Measurements from ENCODE around the gene TIGD4.

The TIGD4 gene

GRCh38 chr4:152778656-152779512 lies 646 bp downstream of the TIGD4 start:
- no peaks in the 10 kb centered on the region for H4K20me1 ChIP-seq (ENCODE audit: insufficient read depth, low read length)
- DNase-seq (peak; percentile 10), ATAC-seq (ENCODE audit: insufficient read depth, low read depth) (no peak)
- H3K4me1 ChIP-seq (ENCODE audit: insufficient read depth, low read length), result peaks cover 48% of the 10 kb centered on the region
- H3K79me2 ChIP-seq (ENCODE audit: insufficient read depth, low read length), result peaks cover 13% of the 10 kb centered on the region
- no peak for TF ChIP-seq EZH2 (IDR thresholded peaks at IDR 0.05; ENCODE audit: borderline replicate concordance, low read depth, low read length, severe bottlenecking)
- TF ChIP-seq CTCF (IDR thresholded peaks at IDR 0.05; ENCODE audit: borderline replicate concordance, extremely low read depth, low read length, poor library complexity, severe bottlenecking), result no peak
- no peaks in the 10 kb centered on the region for H3K36me3 ChIP-seq (ENCODE audit: insufficient read depth, low read length)
- H3K27ac ChIP-seq (ENCODE audit: low read length), result peak overlapping the region; percentile 68; the same call in 1 of the 2 replicates
- peak overlapping the region; percentile 62 to 82; a peak in 3 of 4 replicates for H3K4me3 ChIP-seq (ENCODE audit: low read depth in 1 of 2, low read length in 2 of 2)
- H3K9me3 ChIP-seq (ENCODE audit: insufficient read depth, low read length, severe bottlenecking), result no peaks in the 10 kb centered on the region
- peak overlapping the region; percentile 76 for H2AFZ ChIP-seq (ENCODE audit: low read depth, low read length)
- H3K27me3 ChIP-seq (ENCODE audit: insufficient read depth, low read length, poor library complexity), result peaks cover 25% of the 10 kb centered on the region
- peak overlapping the region; percentile 62 for H3K9ac ChIP-seq (ENCODE audit: low read depth, low read length)
- H3K4me2 ChIP-seq (ENCODE audit: insufficient read depth, low read length), result peak overlapping the region; percentile 80

- Histone ChIP-seq H3K79me2 (ENCODE audit: insufficient read depth, low read length) (peaks cover 7% of the 10 kb centered on the region; the same call in 1 of the 2 replicates), H3K9ac (ENCODE audit: low read depth, low read length) (no peak overlapping the region), H3K27ac (ENCODE audit: low read length) (no peak overlapping the region), H3K27me3 (ENCODE audit: insufficient read depth, low read length, poor library complexity) (peaks cover 25% of the 10 kb centered on the region), H3K9me3 (ENCODE audit: insufficient read depth, low read length, severe bottlenecking) (no peaks in the 10 kb centered on the region), H2AFZ (ENCODE audit: low read depth, low read length) (no peak overlapping the region), H3K4me1 (ENCODE audit: insufficient read depth, low read length) (peaks cover 38% of the 10 kb centered on the region), H3K4me3 (ENCODE audit: low read depth in 1 of 2, low read length in 2 of 2) (no peak overlapping the region), H4K20me1 (ENCODE audit: insufficient read depth, low read length) (no peaks in the 10 kb centered on the region), H3K36me3 (ENCODE audit: insufficient read depth, low read length) (no peaks in the 10 kb centered on the region), H3K4me2 (ENCODE audit: insufficient read depth, low read length) (no peak overlapping the region)
- ATAC-seq (ENCODE audit: insufficient read depth, low read depth), result no peak
- DNase-seq, result no peak
- no peak for TF ChIP-seq CTCF (IDR thresholded peaks at IDR 0.05; ENCODE audit: borderline replicate concordance, extremely low read depth, low read length, poor library complexity, severe bottlenecking)
- TF ChIP-seq EZH2 (IDR thresholded peaks at IDR 0.05; ENCODE audit: borderline replicate concordance, low read depth, low read length, severe bottlenecking), result no peak
Observed at GRCh38 chr4:152777488-152777887, 2.0 kb downstream of the TIGD4 start.

GRCh38 chr4:152776352-152776751 lies 3.2 kb downstream of the TIGD4 start:
- Histone ChIP-seq H3K79me2 (ENCODE audit: insufficient read depth, low read length) (peaks cover 7% of the 10 kb centered on the region; the same call in 1 of the 2 replicates), H3K4me1 (ENCODE audit: insufficient read depth, low read length) (peaks cover 32% of the 10 kb centered on the region), H4K20me1 (ENCODE audit: insufficient read depth, low read length) (no peaks in the 10 kb centered on the region), H3K9ac (ENCODE audit: low read depth, low read length) (no peak overlapping the region), H3K27ac (ENCODE audit: low read length) (no peak overlapping the region), H3K4me2 (ENCODE audit: insufficient read depth, low read length) (no peak overlapping the region), H3K27me3 (ENCODE audit: insufficient read depth, low read length, poor library complexity) (peaks cover 25% of the 10 kb centered on the region), H2AFZ (ENCODE audit: low read depth, low read length) (no peak overlapping the region), H3K4me3 (ENCODE audit: low read depth in 1 of 2, low read length in 2 of 2) (no peak overlapping the region), H3K36me3 (ENCODE audit: insufficient read depth, low read length) (no peaks in the 10 kb centered on the region), H3K9me3 (ENCODE audit: insufficient read depth, low read length, severe bottlenecking) (no peaks in the 10 kb centered on the region)
- ATAC-seq (ENCODE audit: insufficient read depth, low read depth) (no peak), DNase-seq (no peak)
- no peak for TF ChIP-seq CTCF (IDR thresholded peaks at IDR 0.05; ENCODE audit: borderline replicate concordance, extremely low read depth, low read length, poor library complexity, severe bottlenecking)
- TF ChIP-seq EZH2 (IDR thresholded peaks at IDR 0.05; ENCODE audit: borderline replicate concordance, low read depth, low read length, severe bottlenecking), result no peak
